Measurements from ENCODE around the gene B4GALT2. TPM values are rescaled to one million over a fixed set of nuclear protein-coding genes. Genes with fewer than 3 reads are reported as not detected.

The B4GALT2 gene
- total RNA-seq, 1 experiment from 2014 or later = 70.9 TPM

GRCh38 chr1:43963006-43963405 is 16.0 kb upstream of the B4GALT2 start:
- H3K27ac Mint-ChIP-seq = no peak overlapping the region

More at GRCh38 chr1:43963006-43963405, 16.0 kb upstream of the B4GALT2 start:
- no peaks in the 10 kb centered on the region for H3K9me3 ChIP-seq (ENCODE audit: control insufficient read depth, low read depth, low read length)
- H3K56ac ChIP-seq (ENCODE audit: insufficient read length, low read depth, low read length) = no peak overlapping the region
- peaks cover 3 to 15% (median 9%) of the 10 kb centered on the region in 3 experiments; a peak in 4 of 7 replicates for H3K36me3 Mint-ChIP-seq (ENCODE audit: insufficient read depth in 1 of 3, low read depth in 3 of 3)
- H4K5ac ChIP-seq (ENCODE audit: insufficient read length, low read depth, low read length) = no peak overlapping the region
- H3K79me1 ChIP-seq (ENCODE audit: insufficient read depth, low read depth, low read length, poor library complexity, severe bottlenecking) = no peaks in the 10 kb centered on the region
- H3K4me3 Mint-ChIP-seq = no peak overlapping the region
- DNase-seq = no peak
- WGBS (ENCODE audit: extremely low coverage, insufficient read length, low lambda C conversion rate) = no CpG with 5 or more reads among the region's 3 CpGs
- H3T11ph ChIP-seq (ENCODE audit: low read length) = no peak overlapping the region
- no peak overlapping the region for H3K9ac ChIP-seq (ENCODE audit: extremely low read depth, insufficient read length, low read length)
- H2BK120ac ChIP-seq (ENCODE audit: low read depth, low read length, poor library complexity, severe bottlenecking) = no peak overlapping the region
- no peaks in the 10 kb centered on the region for H3K79me2 ChIP-seq (ENCODE audit: insufficient read depth, low read length)
- no peak overlapping the region for H3K14ac ChIP-seq (ENCODE audit: insufficient read depth, low read length)
- H3K4me1 Mint-ChIP-seq = no peaks in the 10 kb centered on the region
- no peaks in the 10 kb centered on the region for H3K23me2 ChIP-seq (ENCODE audit: insufficient read length, low read depth, low read length, poor library complexity, severe bottlenecking)
- no peak overlapping the region for H3K4me2 ChIP-seq (ENCODE audit: insufficient read depth, insufficient read length, low read length)
- H3K9me3 Mint-ChIP-seq = no peaks in the 10 kb centered on the region
- TF ChIP-seq CTCF (conservative IDR thresholded peaks at IDR 0.05) = no peak
- no peak overlapping the region for H4K91ac ChIP-seq (ENCODE audit: insufficient read length, low read depth, low read length)
- no peak overlapping the region for H3K27ac ChIP-seq (ENCODE audit: insufficient read length, low read depth, low read length)
- no peak overlapping the region for H2AFZ ChIP-seq (ENCODE audit: low read length)
- no peaks in the 10 kb centered on the region for H3K4me1 ChIP-seq (ENCODE audit: insufficient read depth, low read length)
- H2BK5ac ChIP-seq (ENCODE audit: insufficient read length, low read length) = no peak overlapping the region
- no peak overlapping the region for H3K18ac ChIP-seq (ENCODE audit: insufficient read length, low read depth, low read length)
- no peaks in the 10 kb centered on the region for H3K27me3 ChIP-seq (ENCODE audit: insufficient read depth, low read length)
- H3K27me3 Mint-ChIP-seq (ENCODE audit: low read depth) = no peaks in the 10 kb centered on the region; the same call in 1 of the 2 replicates
- H2AK5ac ChIP-seq (ENCODE audit: insufficient read length, low read length) = no peak overlapping the region
- H2BK12ac ChIP-seq (ENCODE audit: insufficient read length, low read depth, low read length) = no peak overlapping the region
- H2BK15ac ChIP-seq (ENCODE audit: low read depth, low read length) = no peak overlapping the region
- no peak overlapping the region for H3K4ac ChIP-seq (ENCODE audit: low read depth, low read length)
- no peaks in the 10 kb centered on the region for H4K20me1 ChIP-seq (ENCODE audit: control insufficient read depth, insufficient read depth, insufficient read length)
- no peak overlapping the region for H2BK20ac ChIP-seq (ENCODE audit: low read depth, low read length, poor library complexity, severe bottlenecking)
- no peak overlapping the region for H3K23ac ChIP-seq (ENCODE audit: insufficient read length, low read depth, low read length)
- no peak overlapping the region for H4K8ac ChIP-seq (replicated peaks; ENCODE audit: insufficient read length, low read depth, low read length)
